ENCODE data around the gene C14orf132. TPM values are rescaled to one million over a fixed set of nuclear protein-coding genes. Genes with fewer than 3 reads are reported as not detected.

The C14orf132 gene
- total and polyA plus RNA-seq, 9 of the 15 experiments (the other 6 are each of a cell fraction or from before 2014, with no cell fraction given), result not detected

GRCh38 chr14:96049932-96050331 lies 10.8 kb downstream of the C14orf132 start (continued):
- TF ChIP-seq ZBTB2 (IDR thresholded peaks at IDR 0.05) (no peak), CAMTA2 (CRISPR knock-in tag; conservative IDR thresholded peaks at IDR 0.05) (no peak), U2AF2 (optimal IDR thresholded peaks at IDR 0.05; ENCODE audit: low read depth, low read length) (no peak), ZNF511 (CRISPR knock-in tag; IDR thresholded peaks at IDR 0.05) (no peak), ZNF717 (CRISPR knock-in tag; IDR thresholded peaks at IDR 0.05) (no peak), NCOA1 (IDR thresholded peaks at IDR 0.05; ENCODE audit: low read depth) (no peak), ZNF57 (CRISPR knock-in tag; IDR thresholded peaks at IDR 0.05) (no peak), MEF2A (IDR thresholded peaks at IDR 0.05; ENCODE audit: control insufficient read depth, low read depth, low read length) (no peak), MED1 (CRISPR knock-in tag; IDR thresholded peaks at IDR 0.05; ENCODE audit: borderline replicate concordance) (no peak), EP400 (IDR thresholded peaks at IDR 0.05) (no peak), STAT5B (CRISPR knock-in tag; IDR thresholded peaks at IDR 0.05) (no peak), MBD2 (IDR thresholded peaks at IDR 0.05; ENCODE audit: borderline replicate concordance, low read depth) (no peak)
- TF ChIP-seq, protein P1, sequence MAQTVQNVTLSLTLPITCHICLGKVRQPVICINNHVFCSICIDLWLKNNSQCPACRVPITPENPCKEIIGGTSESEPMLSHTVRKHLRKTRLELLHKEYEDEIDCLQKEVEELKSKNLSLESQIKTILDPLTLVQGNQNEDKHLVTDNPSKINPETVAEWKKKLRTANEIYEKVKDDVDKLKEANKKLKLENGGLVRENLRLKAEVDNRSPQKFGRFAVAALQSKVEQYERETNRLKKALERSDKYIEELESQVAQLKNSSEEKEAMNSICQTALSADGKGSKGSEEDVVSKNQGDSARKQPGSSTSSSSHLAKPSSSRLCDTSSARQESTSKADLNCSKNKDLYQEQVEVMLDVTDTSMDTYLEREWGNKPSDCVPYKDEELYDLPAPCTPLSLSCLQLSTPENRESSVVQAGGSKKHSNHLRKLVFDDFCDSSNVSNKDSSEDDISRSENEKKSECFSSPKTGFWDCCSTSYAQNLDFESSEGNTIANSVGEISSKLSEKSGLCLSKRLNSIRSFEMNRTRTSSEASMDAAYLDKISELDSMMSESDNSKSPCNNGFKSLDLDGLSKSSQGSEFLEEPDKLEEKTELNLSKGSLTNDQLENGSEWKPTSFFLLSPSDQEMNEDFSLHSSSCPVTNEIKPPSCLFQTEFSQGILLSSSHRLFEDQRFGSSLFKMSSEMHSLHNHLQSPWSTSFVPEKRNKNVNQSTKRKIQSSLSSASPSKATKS (CRISPR knock-in tag; IDR thresholded peaks at IDR 0.05), result no peak
- TF ChIP-seq, protein P2, sequence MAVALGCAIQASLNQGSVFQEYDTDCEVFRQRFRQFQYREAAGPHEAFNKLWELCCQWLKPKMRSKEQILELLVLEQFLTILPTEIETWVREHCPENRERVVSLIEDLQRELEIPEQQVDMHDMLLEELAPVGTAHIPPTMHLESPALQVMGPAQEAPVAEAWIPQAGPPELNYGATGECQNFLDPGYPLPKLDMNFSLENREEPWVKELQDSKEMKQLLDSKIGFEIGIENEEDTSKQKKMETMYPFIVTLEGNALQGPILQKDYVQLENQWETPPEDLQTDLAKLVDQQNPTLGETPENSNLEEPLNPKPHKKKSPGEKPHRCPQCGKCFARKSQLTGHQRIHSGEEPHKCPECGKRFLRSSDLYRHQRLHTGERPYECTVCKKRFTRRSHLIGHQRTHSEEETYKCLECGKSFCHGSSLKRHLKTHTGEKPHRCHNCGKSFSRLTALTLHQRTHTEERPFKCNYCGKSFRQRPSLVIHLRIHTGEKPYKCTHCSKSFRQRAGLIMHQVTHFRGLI (CRISPR knock-in tag; IDR thresholded peaks at IDR 0.05), result no peak
